ENCODE results near the gene CYP27B1.

GRCh38 chr12:57753756-57754337 lies 13.0 kb downstream of the CYP27B1 start:
- TF ChIP-seq POLR2A (IDR thresholded peaks at IDR 0.05; ENCODE audit: low read depth, low read length) (no peak), POLR2AphosphoS5 (IDR thresholded peaks at IDR 0.05; ENCODE audit: low read depth, low read length) (no peak), TAF1 (IDR thresholded peaks at IDR 0.05; ENCODE audit: borderline replicate concordance, low read depth, low read length) (no peak)
